ENCODE results near the gene PKNOX1.
"Not testable (repeated sequence)": the region's sequence is repeated elsewhere in the genome, so short reads cannot be mapped to it uniquely, and the experiment has no call there.

GRCh38 chr21:43062955-43063664 is 88.7 kb downstream of the PKNOX1 start:
- not testable (repeated sequence) for TF ChIP-seq CTCF, POLR2A (IDR thresholded peaks at IDR 0.05)
